Measurements from ENCODE around the gene ASB8. TPM values are rescaled to one million over a fixed set of nuclear protein-coding genes. Genes with fewer than 3 reads are reported as not detected.

The ASB8 gene
- total and polyA plus RNA-seq, 9 donors, result 36.2 to 56.1 (median 41.6) TPM

GRCh38 chr12:48184549-48184922 lies 27.2 kb upstream of the ASB8 start:
- Histone ChIP-seq H3K27ac (ENCODE audit: low read length) (no peak overlapping the region), H3K27me3 (ENCODE audit: control insufficient read depth, insufficient read depth, low read length) (peaks cover 65% of the 10 kb centered on the region), H3K9me3 (replicated peaks; ENCODE audit: control insufficient read depth, low read depth, low read length) (no peaks in the 10 kb centered on the region), H3K36me3 (ENCODE audit: control insufficient read depth, insufficient read depth, low read length) (no peaks in the 10 kb centered on the region), H3K4me1 (ENCODE audit: control insufficient read depth, insufficient read depth, low read length) (peaks cover 24% of the 10 kb centered on the region), H3K4me3 (ENCODE audit: low read length) (peak overlapping the region; percentile 20)
- 3% methylated on average over 15 of the region's 20 CpGs for WGBS (ENCODE audit: insufficient coverage)
- DNase-seq, result no peak

GRCh38 chr12:48183876-48184548 lies 26.7 kb upstream of the ASB8 start:
- Histone ChIP-seq H3K27ac (ENCODE audit: low read length) (no peak overlapping the region), H3K4me3 (ENCODE audit: low read length) (peak overlapping the region; percentile 53), H3K9me3 (replicated peaks; ENCODE audit: control insufficient read depth, low read depth, low read length) (no peaks in the 10 kb centered on the region), H3K36me3 (ENCODE audit: control insufficient read depth, insufficient read depth, low read length) (no peaks in the 10 kb centered on the region), H3K27me3 (ENCODE audit: control insufficient read depth, insufficient read depth, low read length) (peaks cover 67% of the 10 kb centered on the region), H3K4me1 (ENCODE audit: control insufficient read depth, insufficient read depth, low read length) (peaks cover 24% of the 10 kb centered on the region)
- no peak for DNase-seq
- under 1% methylated on average over 57 of the region's 61 CpGs for WGBS (ENCODE audit: insufficient coverage)

GRCh38 chr12:48183091-48183875 lies 26.0 kb upstream of the ASB8 start, which contains the start of gene CCDC184:
Gene CCDC184, plus strand, starts transcription at chr12:48183644. Its CDS starts 479 bp downstream, at chr12:48184123.
- no peaks in the 10 kb centered on the region for H3K36me3 ChIP-seq (ENCODE audit: control insufficient read depth, insufficient read depth, low read length)
- H3K4me1 ChIP-seq (ENCODE audit: control insufficient read depth, insufficient read depth, low read length), result peaks cover 24% of the 10 kb centered on the region
- no peak within 1 kb of the TSS for H3K27ac ChIP-seq (ENCODE audit: low read length)
- peak; percentile 87 for DNase-seq
- H3K27me3 ChIP-seq (ENCODE audit: control insufficient read depth, insufficient read depth, low read length), result peaks cover 71% of the 10 kb centered on the region
- WGBS (ENCODE audit: insufficient coverage), result under 1% methylated on average over 55 of the region's 61 CpGs
- no peaks in the 10 kb centered on the region for H3K9me3 ChIP-seq (replicated peaks; ENCODE audit: control insufficient read depth, low read depth, low read length)
- peak within 1 kb of the TSS; percentile 53 for H3K4me3 ChIP-seq (ENCODE audit: low read length)

GRCh38 chr12:48182631-48183030 lies 25.3 kb upstream of the ASB8 start:
- Histone ChIP-seq H3K4me1 (ENCODE audit: control insufficient read depth, insufficient read depth, low read length) (peaks cover 24% of the 10 kb centered on the region), H3K4me3 (ENCODE audit: low read length) (peak overlapping the region; percentile 53), H3K9me3 (replicated peaks; ENCODE audit: control insufficient read depth, low read depth, low read length) (no peaks in the 10 kb centered on the region), H3K27me3 (ENCODE audit: control insufficient read depth, insufficient read depth, low read length) (peaks cover 66% of the 10 kb centered on the region), H3K27ac (ENCODE audit: low read length) (no peak overlapping the region), H3K36me3 (ENCODE audit: control insufficient read depth, insufficient read depth, low read length) (no peaks in the 10 kb centered on the region)
- 0% methylated on average over 2 of the region's 7 CpGs for WGBS (ENCODE audit: insufficient coverage)
- no peak for DNase-seq

GRCh38 chr12:48180857-48181495 lies 23.7 kb upstream of the ASB8 start:
- Histone ChIP-seq H3K4me3 (ENCODE audit: low read length) (no peak overlapping the region), H3K9me3 (replicated peaks; ENCODE audit: control insufficient read depth, low read depth, low read length) (no peaks in the 10 kb centered on the region), H3K27ac (ENCODE audit: low read length) (no peak overlapping the region), H3K4me1 (ENCODE audit: control insufficient read depth, insufficient read depth, low read length) (peaks cover 24% of the 10 kb centered on the region), H3K27me3 (ENCODE audit: control insufficient read depth, insufficient read depth, low read length) (peaks cover 57% of the 10 kb centered on the region), H3K36me3 (ENCODE audit: control insufficient read depth, insufficient read depth, low read length) (no peaks in the 10 kb centered on the region)
- 96% methylated on average over 2 of the region's 2 CpGs for WGBS (ENCODE audit: insufficient coverage)
- DNase-seq, result no peak

- peaks cover 52% of the 10 kb centered on the region for H3K27me3 ChIP-seq (ENCODE audit: control insufficient read depth, insufficient read depth, low read length)
- no peak for DNase-seq
- WGBS (ENCODE audit: insufficient coverage), result 60% methylated on average over 1 of the region's 1 CpG
- H3K4me1 ChIP-seq (ENCODE audit: control insufficient read depth, insufficient read depth, low read length), result peaks cover 25% of the 10 kb centered on the region
- H3K36me3 ChIP-seq (ENCODE audit: control insufficient read depth, insufficient read depth, low read length), result no peaks in the 10 kb centered on the region
- no peak overlapping the region for H3K4me3 ChIP-seq (ENCODE audit: low read length)
- no peak overlapping the region for H3K27ac ChIP-seq (ENCODE audit: low read length)
- no peaks in the 10 kb centered on the region for H3K9me3 ChIP-seq (replicated peaks; ENCODE audit: control insufficient read depth, low read depth, low read length)
Observed at GRCh38 chr12:48180424-48180823, 23.1 kb upstream of the ASB8 start.

GRCh38 chr12:48179466-48179865 lies 22.2 kb upstream of the ASB8 start:
- Histone ChIP-seq H3K9me3 (replicated peaks; ENCODE audit: control insufficient read depth, low read depth, low read length) (no peaks in the 10 kb centered on the region), H3K4me1 (ENCODE audit: control insufficient read depth, insufficient read depth, low read length) (peaks cover 20% of the 10 kb centered on the region), H3K27ac (ENCODE audit: low read length) (no peak overlapping the region), H3K36me3 (ENCODE audit: control insufficient read depth, insufficient read depth, low read length) (no peaks in the 10 kb centered on the region), H3K27me3 (ENCODE audit: control insufficient read depth, insufficient read depth, low read length) (peaks cover 42% of the 10 kb centered on the region), H3K4me3 (ENCODE audit: low read length) (no peak overlapping the region)
- no CpG with 5 or more reads among the region's 1 CpG for WGBS (ENCODE audit: insufficient coverage)
- no peak for DNase-seq

GRCh38 chr12:48177982-48178381 lies 20.7 kb upstream of the ASB8 start:
- Histone ChIP-seq H3K4me3 (ENCODE audit: low read length) (no peak overlapping the region), H3K4me1 (ENCODE audit: control insufficient read depth, insufficient read depth, low read length) (peaks cover 6% of the 10 kb centered on the region), H3K27ac (ENCODE audit: low read length) (no peak overlapping the region), H3K36me3 (ENCODE audit: control insufficient read depth, insufficient read depth, low read length) (no peaks in the 10 kb centered on the region), H3K9me3 (replicated peaks; ENCODE audit: control insufficient read depth, low read depth, low read length) (no peaks in the 10 kb centered on the region), H3K27me3 (ENCODE audit: control insufficient read depth, insufficient read depth, low read length) (peaks cover 27% of the 10 kb centered on the region)
- WGBS (ENCODE audit: insufficient coverage), result no CpG with 5 or more reads among the region's 4 CpGs
- DNase-seq, result no peak

GRCh38 chr12:48176417-48176751 lies 19.1 kb upstream of the ASB8 start:
- no peaks in the 10 kb centered on the region for H3K9me3 ChIP-seq (replicated peaks; ENCODE audit: control insufficient read depth, low read depth, low read length)
- peaks cover 2% of the 10 kb centered on the region for H3K4me1 ChIP-seq (ENCODE audit: control insufficient read depth, insufficient read depth, low read length)
- H3K4me3 ChIP-seq (ENCODE audit: low read length), result no peak overlapping the region
- DNase-seq, result no peak
- no peak overlapping the region for H3K27ac ChIP-seq (ENCODE audit: low read length)
- H3K36me3 ChIP-seq (ENCODE audit: control insufficient read depth, insufficient read depth, low read length), result no peaks in the 10 kb centered on the region
- H3K27me3 ChIP-seq (ENCODE audit: control insufficient read depth, insufficient read depth, low read length), result peaks cover 15% of the 10 kb centered on the region

- 38% methylated on average over 1 of the region's 3 CpGs for WGBS (ENCODE audit: insufficient coverage)
- Histone ChIP-seq H3K27me3 (ENCODE audit: control insufficient read depth, insufficient read depth, low read length) (peaks cover 10% of the 10 kb centered on the region), H3K27ac (ENCODE audit: low read length) (no peak overlapping the region), H3K4me3 (ENCODE audit: low read length) (no peak overlapping the region), H3K9me3 (replicated peaks; ENCODE audit: control insufficient read depth, low read depth, low read length) (no peaks in the 10 kb centered on the region), H3K36me3 (ENCODE audit: control insufficient read depth, insufficient read depth, low read length) (no peaks in the 10 kb centered on the region), H3K4me1 (ENCODE audit: control insufficient read depth, insufficient read depth, low read length) (peaks cover 2% of the 10 kb centered on the region)
- peak; percentile 38 for DNase-seq
Observed at GRCh38 chr12:48175613-48176416, 18.5 kb upstream of the ASB8 start.

Measured in muscle of leg (tissue), 11 donors.